CD1c-positive myeloid dendritic cell (primary cell): ENCODE data around the gene USB1.
"Not testable (repeated sequence)": the region's sequence is repeated elsewhere in the genome, so short reads cannot be mapped to it uniquely, and the experiment has no call there.

Source experiments
- DNase-seq: peaks from one replicate; pipeline ENCODE4 v3.0.0-alpha.2; 2016; ENCODE audit errors: extremely low spot score

Gene USB1

DNA sequence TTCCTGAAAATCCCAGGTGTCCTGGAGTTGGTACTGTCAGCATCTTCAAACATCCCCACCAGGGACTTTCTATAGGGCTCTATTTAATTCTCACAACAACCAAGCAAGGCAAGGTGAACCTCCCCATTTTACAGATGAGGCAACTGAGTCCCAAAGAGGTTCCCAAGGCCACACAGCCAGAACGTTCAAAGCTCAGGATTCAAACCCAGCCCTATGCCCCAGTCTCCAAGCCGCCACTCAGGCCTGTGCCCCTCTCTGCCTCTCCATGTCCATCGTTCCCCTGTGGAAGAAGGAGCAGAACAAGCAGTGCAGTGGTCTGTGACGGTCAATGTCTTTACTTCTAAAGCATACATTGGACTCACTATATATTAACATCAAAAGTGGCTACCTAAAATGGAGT is 6.8 kb upstream of the USB1 start:
- no peak for DNase-seq

GRCh38 chr16:57994778-57995177 is 6.4 kb upstream of the USB1 start:
- peak; percentile 74 for DNase-seq

DNA sequence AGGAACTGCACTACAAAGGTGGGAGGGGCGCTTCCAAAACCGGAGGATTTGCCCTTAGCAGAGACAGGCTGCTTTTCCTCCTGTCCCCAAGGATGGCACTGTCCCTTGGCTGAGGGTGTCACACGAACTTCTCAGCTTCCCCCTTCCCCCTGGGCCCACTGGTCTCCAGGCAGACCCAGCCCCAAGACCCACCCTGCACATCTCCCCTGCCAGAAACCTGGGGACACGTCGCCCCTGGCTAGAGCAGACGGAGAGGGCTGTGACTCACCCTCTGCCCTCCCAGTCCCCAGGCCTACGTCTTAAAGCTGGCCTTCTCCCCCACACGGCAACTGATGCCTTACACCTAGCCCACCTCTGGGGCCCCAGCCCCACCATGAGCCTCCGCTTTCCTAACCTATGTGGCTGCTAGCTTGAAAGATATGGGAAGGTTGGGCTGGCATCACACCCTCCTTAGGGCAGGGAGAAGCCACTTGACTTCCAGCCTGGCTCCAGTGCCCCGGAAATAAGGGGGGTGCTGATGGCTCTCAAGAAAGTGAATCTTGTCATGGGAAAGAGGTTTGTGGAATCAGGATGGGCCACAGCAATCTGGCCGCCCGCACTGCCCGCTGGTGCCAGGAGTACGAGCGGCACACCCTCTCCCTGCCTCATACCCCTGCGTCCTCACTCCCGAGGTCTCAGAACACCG is 5.3 kb upstream of the USB1 start:
- no peak for DNase-seq

GRCh38 chr16:57996406-57997175 is 4.6 kb upstream of the USB1 start:
- no peak for DNase-seq

DNA sequence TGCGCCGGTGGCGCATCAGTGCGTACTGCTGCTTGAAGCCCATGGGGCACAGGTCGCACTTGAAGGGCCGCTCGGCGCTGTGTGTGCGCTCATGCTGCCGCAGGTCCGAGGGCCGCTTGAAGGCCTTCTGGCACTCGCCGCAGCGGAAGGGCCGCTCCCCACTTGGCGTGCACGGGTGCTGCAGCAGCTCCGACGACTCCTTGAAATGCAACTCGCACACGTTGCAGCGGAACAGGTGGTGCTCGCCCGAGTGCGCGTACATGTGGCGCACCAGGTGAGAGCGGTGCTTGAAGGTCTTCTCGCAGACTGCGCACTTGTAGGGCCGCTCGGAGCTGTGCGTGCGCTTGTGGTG is 4.1 kb upstream of the USB1 start:
- no peak for DNase-seq

DNA sequence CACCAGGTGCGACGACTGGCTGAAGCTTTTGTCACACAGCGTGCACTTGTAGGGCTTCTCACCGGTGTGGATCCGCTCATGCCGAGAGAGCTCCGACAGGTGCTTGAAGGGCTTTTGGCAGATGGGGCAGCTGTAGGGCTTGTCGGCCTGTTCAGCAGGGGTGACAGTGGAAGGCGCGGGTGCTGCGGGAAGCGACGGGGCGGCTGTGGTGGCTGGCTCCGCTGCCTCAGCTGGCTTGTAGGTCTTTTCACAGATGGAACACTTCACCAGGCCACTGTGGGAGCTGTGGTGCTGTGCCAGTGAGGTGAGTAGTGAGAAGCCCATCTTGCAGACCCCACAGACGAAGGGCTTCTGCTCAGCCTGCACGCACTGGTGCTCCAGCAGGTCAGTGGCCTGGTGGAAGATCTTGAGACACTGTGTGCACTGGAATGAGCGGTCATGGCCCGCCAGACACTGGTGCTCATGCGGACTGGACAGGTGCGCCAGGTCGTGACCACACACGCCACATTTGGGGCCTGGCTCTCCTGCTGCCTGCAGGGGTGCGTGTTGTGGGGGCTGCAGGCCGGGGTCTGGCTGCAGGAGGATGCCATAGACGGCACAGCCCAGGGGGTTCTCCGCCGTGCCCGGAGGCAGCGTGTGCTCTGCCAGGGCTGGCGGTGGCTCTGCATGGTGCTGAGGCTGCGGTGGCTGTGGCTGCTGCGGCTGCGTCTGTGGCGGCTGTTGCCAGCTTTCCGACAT is 3.5 kb upstream of the USB1 start:
- DNase-seq: no peak

GRCh38 chr16:57998486-57998885 is 2.7 kb upstream of the USB1 start:
- peak; percentile 50 for DNase-seq

DNA sequence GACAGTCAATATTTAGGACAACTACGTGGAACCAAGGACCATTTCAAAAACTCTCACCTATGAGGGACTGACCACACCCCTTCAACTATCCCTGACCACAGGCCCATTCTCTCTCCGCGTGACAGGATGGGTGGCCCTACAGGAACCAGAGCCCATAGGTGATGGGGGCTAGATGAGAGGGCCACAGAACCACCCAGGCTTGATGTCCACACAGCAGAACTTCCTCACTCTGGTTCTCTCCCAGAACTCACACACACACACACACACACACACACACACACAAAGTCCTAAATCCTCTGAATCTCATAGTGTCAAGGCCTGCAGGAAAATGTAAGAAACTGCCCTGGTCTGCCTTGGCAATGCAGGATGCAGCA is 2.2 kb upstream of the USB1 start:
- DNase-seq: peak; percentile 24

- DNase-seq: peak; percentile 64
Measured at GRCh38 chr16:57999366-57999970, 1.7 kb upstream of the USB1 start.

- no peak for DNase-seq
Measured at GRCh38 chr16:57999971-58000705, 1.1 kb upstream of the USB1 start, which contains the start of gene ZNF319. Gene ZNF319 (minus strand): TSS chr16:58000672. CDS start chr16:57998265, 2,407 bp downstream.

DNA sequence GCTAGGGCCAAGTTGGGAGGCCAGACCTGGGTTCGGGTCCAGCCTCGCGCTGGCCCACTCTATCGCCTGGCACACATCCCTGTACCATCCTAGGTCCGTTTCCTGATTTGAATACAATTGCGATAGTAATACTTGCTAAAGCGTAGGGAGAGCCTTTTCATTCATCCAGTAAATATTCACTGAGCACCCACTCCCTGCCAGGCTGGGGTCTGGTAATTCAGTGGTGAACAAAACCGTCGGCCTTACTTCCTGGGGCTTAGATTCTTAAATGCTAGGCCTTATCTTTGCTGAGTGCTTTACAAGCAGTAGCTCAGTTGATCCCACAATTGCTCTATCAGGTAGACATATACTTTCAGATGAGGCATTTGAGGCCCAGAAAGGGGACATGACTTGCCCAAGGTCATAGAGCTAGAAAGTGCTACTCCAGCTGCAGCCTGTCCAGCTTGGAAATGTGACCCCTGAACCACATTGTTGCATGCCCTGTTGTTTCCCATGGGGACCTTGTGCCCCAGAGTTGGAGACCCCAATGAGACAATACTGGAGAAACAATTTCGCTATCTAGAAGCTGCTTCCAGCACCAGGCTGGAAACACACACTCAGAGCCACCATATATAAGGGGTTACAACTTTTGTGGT is 691 bp downstream of the USB1 start:
- DNase-seq: no peak

- no peak for DNase-seq
Measured at GRCh38 chr16:58002416-58002800, 1.2 kb downstream of the USB1 start.

GRCh38 chr16:58002936-58003335 is 1.7 kb downstream of the USB1 start:
- DNase-seq: no peak

- DNase-seq: not testable (repeated sequence)
Measured at GRCh38 chr16:58004736-58005135, 3.5 kb downstream of the USB1 start.

DNA sequence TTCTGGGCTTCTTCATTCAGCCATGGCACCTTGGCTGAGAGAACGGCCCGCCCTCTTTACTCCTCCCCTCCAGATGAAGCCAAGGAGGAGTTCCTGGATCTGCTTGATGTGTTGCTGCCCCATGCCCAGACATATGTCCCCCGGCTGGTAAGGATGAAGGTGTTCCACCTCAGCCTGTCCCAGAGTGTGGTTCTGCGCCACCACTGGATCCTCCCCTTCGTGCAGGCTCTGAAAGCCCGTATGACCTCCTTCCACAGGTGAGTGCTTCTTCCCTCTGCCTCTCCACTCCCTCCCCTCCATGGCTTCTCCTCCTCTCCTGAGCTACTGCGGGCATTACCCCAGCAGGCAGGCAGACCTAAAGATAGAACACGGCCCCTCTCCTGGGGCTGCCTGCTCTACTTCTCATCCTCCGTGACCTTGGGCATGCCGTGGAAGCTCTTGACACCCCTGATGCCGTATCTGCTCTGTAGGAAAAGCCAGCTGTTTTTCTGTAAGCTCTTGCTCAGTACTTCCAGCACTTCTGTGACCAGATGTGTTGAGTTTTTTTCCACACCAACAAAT is 8.7 kb downstream of the USB1 start:
- no peak for DNase-seq

DNA sequence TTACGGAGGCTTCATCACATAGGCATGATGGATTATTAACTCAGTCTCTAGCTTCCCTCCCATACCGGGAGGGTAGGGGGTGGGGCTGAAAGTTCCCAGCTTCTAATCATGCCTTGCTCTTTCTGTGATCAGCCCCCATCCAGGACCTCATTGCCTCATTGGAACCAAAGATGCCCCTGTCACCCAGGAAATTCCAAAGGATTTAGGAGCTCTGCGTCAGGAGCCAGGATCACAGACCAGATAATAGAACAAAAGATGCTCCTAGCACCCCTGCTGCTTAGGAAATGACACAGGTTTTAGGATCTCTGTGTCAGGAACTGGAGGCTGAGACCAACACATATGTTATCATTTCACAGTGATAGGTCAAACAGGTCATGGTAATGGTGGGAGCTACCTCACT is 9.7 kb downstream of the USB1 start:
- DNase-seq: no peak

GRCh38 chr16:58011652-58012051 is 10.4 kb downstream of the USB1 start:
- no peak for DNase-seq

DNA sequence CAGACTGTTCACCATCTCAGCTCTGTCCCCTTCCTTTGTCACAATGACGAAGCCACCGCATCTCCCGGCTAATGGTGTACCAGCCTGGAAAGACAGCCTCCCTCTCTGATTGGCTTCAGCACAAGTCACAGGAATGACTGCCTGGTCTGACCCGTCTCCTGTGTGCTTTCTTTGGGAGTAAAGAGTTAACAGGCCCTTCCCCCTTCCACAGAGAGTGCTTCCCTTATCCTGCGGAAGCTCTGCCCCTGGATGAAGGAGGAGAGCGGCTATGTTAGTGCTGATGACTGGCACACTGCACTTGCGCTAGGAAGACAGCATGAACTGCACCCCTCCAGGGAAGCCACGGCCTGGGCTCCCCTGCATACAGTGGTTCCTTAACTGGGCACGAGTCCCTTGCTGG is 11.3 kb downstream of the USB1 start:
- DNase-seq: no peak

DNA sequence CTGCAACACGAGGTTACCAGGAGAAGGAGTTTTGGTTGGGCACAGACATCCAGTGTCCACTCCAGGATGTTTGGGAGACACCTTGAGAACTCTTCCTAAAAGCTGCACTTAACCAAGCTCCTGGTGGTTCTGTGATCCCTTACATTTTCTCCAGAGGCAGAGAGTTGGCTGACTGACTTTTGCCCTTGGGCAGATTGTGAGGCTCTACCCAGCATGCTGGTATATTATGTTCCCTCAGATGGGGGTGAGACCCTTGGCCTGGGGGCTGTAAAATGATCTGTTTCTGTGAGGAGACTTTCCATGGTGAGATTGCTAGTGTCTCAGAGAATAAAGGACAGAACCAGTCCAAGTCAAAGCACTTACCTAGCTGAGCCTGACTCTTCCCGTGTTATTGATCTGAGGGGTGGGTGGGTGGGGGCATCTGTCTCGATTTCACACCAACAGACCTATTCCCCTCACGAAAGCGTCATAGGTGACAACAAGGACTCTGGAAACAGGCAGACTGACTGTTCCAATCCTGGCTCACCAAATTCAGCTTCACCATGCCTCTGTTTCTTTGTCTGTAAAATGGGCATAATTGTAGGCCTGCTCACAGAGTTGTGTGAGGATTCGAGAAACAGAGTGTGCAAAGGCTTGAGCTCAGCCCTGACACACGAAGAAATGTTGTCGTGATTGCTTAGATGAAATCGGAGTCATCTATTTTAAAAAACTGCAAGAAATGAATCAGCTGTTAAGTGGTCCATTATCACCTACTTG is 12.2 kb downstream of the USB1 start:
- no peak for DNase-seq

DNA sequence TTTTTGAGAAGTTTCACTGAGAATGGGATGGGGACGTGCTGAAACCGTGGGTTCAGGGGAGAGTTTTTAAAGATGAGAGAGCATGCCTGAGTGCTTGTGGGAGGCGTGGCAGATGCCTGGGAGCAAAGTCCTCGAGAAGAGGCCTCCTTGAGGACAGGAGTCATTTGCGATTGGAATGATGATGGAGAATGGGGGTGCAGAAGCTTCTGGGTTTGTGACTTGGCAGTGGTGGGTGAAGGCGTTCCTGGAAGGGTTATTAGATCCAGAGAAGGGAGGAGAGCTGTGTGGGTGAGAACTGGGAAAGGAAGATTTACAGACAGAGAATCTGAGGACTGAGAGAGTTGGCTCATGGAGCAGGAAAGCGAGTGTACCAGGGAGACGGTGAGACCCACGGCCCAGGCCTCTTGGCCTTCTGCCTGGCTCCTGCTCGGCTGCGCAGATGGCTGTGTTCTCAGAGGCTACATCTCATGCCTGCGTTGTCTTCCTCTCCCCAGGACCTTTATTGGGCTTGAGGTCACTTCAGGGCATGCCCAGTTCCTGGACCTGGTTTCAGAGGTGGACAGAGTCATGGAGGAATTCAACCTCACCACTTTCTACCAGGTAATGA is 15.7 kb downstream of the USB1 start:
- DNase-seq: no peak
